H1 (cell line): ENCODE results near the gene BLVRA.

Source experiments
- CEBPB ChIP-seq: IDR thresholded peaks from 2 replicates; pipeline ENCODE4 v1.6.1; 2012; ENCODE audit warnings: low read depth, low read length
- CTCF ChIP-seq, 3 experiments: IDR thresholded peaks; 1 replicate in 2 of 3; 2 replicates in 1 of 3; pipeline versions ENCODE4 v1.5.1 to v1.6.1; 2011; ENCODE audit warnings: low read length in 3 of 3, mild to moderate bottlenecking in 3 of 3, inconsistent platforms in 2 of 3, low read depth in 1 of 3, moderate library complexity in 1 of 3; ENCODE audit not compliant: insufficient read depth in 1 of 3; ENCODE audit errors: control extremely low read depth in 1 of 3
- EP300 ChIP-seq, 2 experiments: IDR thresholded peaks; 1 replicate in 1 of 2; 2 replicates in 1 of 2; pipeline ENCODE4 v1.6.1; 2011 to 2012; ENCODE audit warnings: low read depth in 2 of 2, low read length in 2 of 2, mild to moderate bottlenecking in 2 of 2, borderline replicate concordance in 1 of 2, inconsistent platforms in 1 of 2, moderate library complexity in 1 of 2
- EZH2 ChIP-seq: fragments of 200-600 bp; sonication (generic); IDR thresholded peaks from 2 replicates; pipeline ENCODE4 v1.7.1; 2012; ENCODE audit warnings: low read depth, mild to moderate bottlenecking, moderate library complexity, low read length, inconsistent platforms; ENCODE audit not compliant: severe bottlenecking
- FOSL1 ChIP-seq: IDR thresholded peaks from 2 replicates; pipeline ENCODE4 v1.6.1; 2011; ENCODE audit warnings: mild to moderate bottlenecking, low read depth, low read length, moderate library complexity; ENCODE audit not compliant: insufficient read depth
- GABPA ChIP-seq: IDR thresholded peaks from 2 replicates; pipeline ENCODE4 v1.6.1; 2011; ENCODE audit warnings: mild to moderate bottlenecking, low read length, moderate library complexity, borderline replicate concordance; ENCODE audit not compliant: insufficient read depth
- JUND ChIP-seq: IDR thresholded peaks from 2 replicates; pipeline ENCODE4 v1.6.1; 2011; ENCODE audit warnings: mild to moderate bottlenecking, improper control_type of control experiment, low read length
- POLR2A ChIP-seq, 2 experiments: IDR thresholded peaks; 1 replicate in 1 of 2; 2 replicates in 1 of 2; pipeline ENCODE4 v1.6.1; 2011; ENCODE audit warnings: low read depth in 2 of 2, low read length in 2 of 2, mild to moderate bottlenecking in 2 of 2; ENCODE audit errors: control extremely low read depth in 1 of 2
- RAD21 ChIP-seq, 2 experiments: IDR thresholded peaks in 1 of 2; conservative IDR thresholded peaks in 1 of 2; 2 replicates each; pipeline ENCODE4 v1.6.1; 2011; ENCODE audit warnings: low read depth in 2 of 2, low read length in 2 of 2, improper control_type of control experiment in 1 of 2, inconsistent platforms in 1 of 2, mild to moderate bottlenecking in 1 of 2, moderate library complexity in 1 of 2
- SAP30 ChIP-seq: fragments of 300-600 bp; sonication (generic); IDR thresholded peaks from 2 replicates; pipeline ENCODE4 v1.7.1; 2012; ENCODE audit warnings: low read length, moderate library complexity, mild to moderate bottlenecking, inconsistent platforms; ENCODE audit not compliant: insufficient read depth, insufficient replicate concordance
- SIX5 ChIP-seq: IDR thresholded peaks from 2 replicates; pipeline ENCODE4 v1.6.1; 2011; ENCODE audit warnings: mild to moderate bottlenecking, low read depth, low read length
- TAF7 ChIP-seq: optimal IDR thresholded peaks from 2 replicates; pipeline ENCODE3; 2011; ENCODE audit warnings: low read depth, mild to moderate bottlenecking, inconsistent platforms, low read length, moderate library complexity, borderline replicate concordance
- USF2 ChIP-seq: IDR thresholded peaks from 2 replicates; pipeline ENCODE4 v1.6.1; 2011; ENCODE audit warnings: low read length, improper control_type of control experiment

GRCh38 chr7:43823941-43824340 lies 65.5 kb downstream of the BLVRA start:
- TF ChIP-seq SAP30 (no peak), USF2 (no peak), CEBPB (no peak), POLR2A (IDR thresholded peaks at IDR 0.05; ENCODE audit: control extremely low read depth in 1 of 2, low read depth in 2 of 2, low read length in 2 of 2) (no peak), SIX5 (no peak), RAD21 (IDR thresholded peaks at IDR 0.05 in 1 of 2, conservative IDR thresholded peaks at IDR 0.05 in 1 of 2; ENCODE audit: low read depth in 2 of 2, low read length in 2 of 2) (no peak), GABPA (no peak), FOSL1 (no peak), CTCF (IDR thresholded peaks at IDR 0.05; ENCODE audit: control extremely low read depth in 1 of 3, insufficient read depth in 1 of 3, low read depth in 1 of 3, low read length in 3 of 3) (no peak), JUND (no peak), EZH2 (no peak), EP300 (IDR thresholded peaks at IDR 0.05; ENCODE audit: borderline replicate concordance in 1 of 2, low read depth in 2 of 2, low read length in 2 of 2) (no peak), TAF7 (no peak)
